Activated CD8-positive, alpha-beta memory T cell treated with anti-CD3 and anti-CD28 coated beads, Interleukin-2, amount 50 U/mL, for 1 hour (primary cell): ENCODE data around the gene TCN1.
"Not testable (repeated sequence)": the region's sequence is repeated elsewhere in the genome, so short reads cannot be mapped to it uniquely, and the experiment has no call there.

Source experiments
- DNase-seq: peaks from one replicate; pipeline ENCODE4 v3.0.0-alpha.2; 2020; ENCODE audit errors: extremely low read depth

Gene TCN1

GRCh38 chr11:59857439-59858434, 8.6 kb downstream of the TCN1 start:
- DNase-seq: no peak

GRCh38 chr11:59854871-59855270, 11.4 kb downstream of the TCN1 start:
- no peak for DNase-seq

- not testable (repeated sequence) for DNase-seq
These were observed 14.9 kb downstream of the TCN1 start for GRCh38 chr11:59851416-59851815.

- DNase-seq: not testable (repeated sequence)
These were observed 16.7 kb downstream of the TCN1 start for GRCh38 chr11:59849551-59849950.

- DNase-seq: no peak
These were observed 17.2 kb downstream of the TCN1 start for GRCh38 chr11:59849129-59849528.

- not testable (repeated sequence) for DNase-seq
These were observed 17.8 kb downstream of the TCN1 start for GRCh38 chr11:59848439-59848838.

GRCh38 chr11:59847626-59848025, 18.7 kb downstream of the TCN1 start:
- no peak for DNase-seq

GRCh38 chr11:59846556-59846955, 19.7 kb downstream of the TCN1 start:
- no peak for DNase-seq

- no peak for DNase-seq
These were observed 20.9 kb downstream of the TCN1 start, which contains the start of gene CBLIF for GRCh38 chr11:59845399-59845798. Gene CBLIF (minus strand): TSS chr11:59845499. CDS start chr11:59845453, 46 bp downstream.

GRCh38 chr11:59842316-59842715, 24.0 kb downstream of the TCN1 start:
- no peak for DNase-seq

- no peak for DNase-seq
These were observed 24.8 kb downstream of the TCN1 start for GRCh38 chr11:59841514-59841913.

GRCh38 chr11:59839615-59840014, 26.7 kb downstream of the TCN1 start:
- DNase-seq: no peak

- DNase-seq: no peak
These were observed 32.7 kb downstream of the TCN1 start for GRCh38 chr11:59833602-59834001.

GRCh38 chr11:59829358-59829757, 36.9 kb downstream of the TCN1 start:
- DNase-seq: no peak

GRCh38 chr11:59822989-59823566, 43.2 kb downstream of the TCN1 start:
- no peak for DNase-seq

- no peak for DNase-seq
These were observed 47.7 kb downstream of the TCN1 start for GRCh38 chr11:59818572-59818971.

- DNase-seq: not testable (repeated sequence)
These were observed 49.9 kb downstream of the TCN1 start for GRCh38 chr11:59816434-59816833.

GRCh38 chr11:59815754-59816153, 50.5 kb downstream of the TCN1 start:
- DNase-seq: no peak

- DNase-seq: no peak
These were observed 52.3 kb downstream of the TCN1 start for GRCh38 chr11:59814021-59814420.

- no peak for DNase-seq
These were observed 52.9 kb downstream of the TCN1 start for GRCh38 chr11:59813364-59813763.

GRCh38 chr11:59812220-59812619, 54.1 kb downstream of the TCN1 start:
- DNase-seq: no peak

- no peak for DNase-seq
These were observed 55.4 kb downstream of the TCN1 start for GRCh38 chr11:59810911-59811259.
